Measurements from ENCODE around the gene MAP3K1.

DNA sequence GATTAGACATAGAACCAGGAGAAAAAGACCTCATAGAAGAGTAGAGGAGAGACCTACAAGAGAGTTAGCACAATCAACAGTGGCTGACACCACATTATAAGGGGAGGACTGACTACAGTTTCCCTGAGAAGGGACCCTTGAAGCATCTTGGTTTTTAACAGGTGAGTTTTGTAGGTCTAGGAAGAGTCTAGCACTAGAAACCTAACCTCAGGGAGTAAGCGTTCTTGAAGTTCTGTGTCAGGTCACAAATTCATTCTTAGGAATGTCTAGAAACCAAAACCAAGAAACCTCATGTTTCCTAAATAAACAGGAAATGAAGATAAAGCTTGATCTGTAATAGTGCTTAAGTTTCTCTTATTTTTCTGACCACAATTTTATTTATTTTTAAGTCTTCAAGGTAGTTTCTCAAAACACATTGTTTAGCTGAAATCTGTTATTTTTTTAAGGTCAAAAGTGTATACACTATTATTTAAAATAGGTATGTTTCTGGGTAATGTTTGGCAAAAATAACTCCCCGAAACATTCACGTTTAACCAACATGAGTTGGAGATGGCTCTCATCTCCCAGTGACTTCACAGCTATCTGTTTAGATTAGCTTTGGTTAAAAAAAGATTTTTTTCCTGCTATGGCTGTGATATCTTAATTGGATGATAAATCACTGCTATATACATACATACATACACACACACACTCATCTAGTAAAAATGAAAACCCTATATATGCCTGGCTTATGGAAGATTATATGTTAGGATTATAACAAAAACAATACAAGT, 37.1 kb downstream of the MAP3K1 start:
- no peak for TF ChIP-seq CTCF (IDR thresholded peaks at IDR 0.05; ENCODE audit: low read depth, low read length)
- TF ChIP-seq EZH2phosphoT487 (IDR thresholded peaks at IDR 0.05; ENCODE audit: low read depth): no peak

Measured in OCI-LY3 (cell line).